GM19240 (cell line): Measurements from ENCODE around the gene AXIN2.
"Not testable (repeated sequence)": the region's sequence is repeated elsewhere in the genome, so short reads cannot be mapped to it uniquely, and the experiment has no call there.

Experiments used
- DNase-seq: peaks from one replicate; pipeline ENCODE4 v3.0.0; 2011; ENCODE audit warnings: low spot score; ENCODE audit not compliant: insufficient read length

AXIN2 gene

DNA sequence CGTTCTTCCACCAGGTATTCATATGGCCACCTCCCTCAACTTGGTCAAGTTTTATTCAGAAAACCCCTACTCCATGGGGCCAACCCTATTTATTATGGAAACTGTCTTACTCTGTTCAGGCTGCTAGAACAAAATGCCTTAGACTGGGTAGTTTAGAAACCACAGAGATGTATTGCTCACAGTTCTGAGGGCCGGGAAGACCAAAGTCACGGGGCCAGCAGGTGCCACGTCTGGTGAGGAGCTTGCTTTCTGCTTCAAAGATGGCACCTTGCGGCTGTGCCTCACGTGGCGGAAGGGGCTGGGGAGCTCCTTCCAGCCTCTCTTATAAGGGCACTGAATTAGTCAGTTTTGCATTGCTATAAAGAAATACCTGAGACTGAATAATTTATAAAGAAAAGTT lies 74.3 kb downstream of the AXIN2 start:
- no peak for DNase-seq

DNA sequence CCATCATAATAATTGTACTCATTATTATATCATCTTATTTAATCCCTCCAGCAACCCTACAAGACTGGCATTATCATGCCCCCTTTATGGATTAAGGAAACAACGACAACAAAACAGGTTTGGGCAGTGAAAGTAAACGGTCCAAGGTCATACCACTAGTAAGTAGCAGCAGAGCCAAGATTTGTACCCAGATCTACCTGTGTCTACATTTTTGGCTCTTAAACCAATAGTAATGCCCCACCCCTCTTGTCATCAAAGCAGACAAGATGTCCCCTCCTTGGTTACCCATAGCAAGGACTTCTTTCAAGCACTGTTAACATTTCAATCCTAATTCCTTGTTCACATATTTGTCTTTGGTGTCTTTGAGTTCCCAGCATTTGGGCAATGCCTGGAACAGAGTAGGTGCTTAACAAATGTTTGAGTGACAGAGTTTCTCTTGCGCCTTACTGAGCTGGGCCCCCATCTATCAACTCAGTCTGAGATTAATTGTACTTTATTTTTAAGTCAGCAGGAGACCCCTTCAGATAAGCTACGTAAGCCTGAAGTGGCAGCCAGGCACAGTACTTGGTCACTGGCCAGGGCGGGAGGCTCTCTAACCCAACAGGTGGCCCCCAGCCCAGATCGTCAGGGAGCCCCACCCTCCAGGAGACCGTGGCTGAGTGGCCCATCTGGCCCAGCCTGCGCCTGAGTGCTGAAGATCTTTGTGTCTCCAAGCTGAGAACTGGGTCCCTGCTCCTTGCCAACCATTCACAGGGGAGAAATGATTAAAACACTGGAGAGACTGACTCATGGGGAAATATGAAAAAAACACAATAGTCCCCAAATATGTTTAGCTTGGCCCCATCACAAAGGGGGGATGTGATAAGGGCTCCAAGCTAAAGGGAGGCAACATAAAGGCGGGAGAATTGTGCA lies 75.8 kb downstream of the AXIN2 start:
- DNase-seq: no peak

DNA sequence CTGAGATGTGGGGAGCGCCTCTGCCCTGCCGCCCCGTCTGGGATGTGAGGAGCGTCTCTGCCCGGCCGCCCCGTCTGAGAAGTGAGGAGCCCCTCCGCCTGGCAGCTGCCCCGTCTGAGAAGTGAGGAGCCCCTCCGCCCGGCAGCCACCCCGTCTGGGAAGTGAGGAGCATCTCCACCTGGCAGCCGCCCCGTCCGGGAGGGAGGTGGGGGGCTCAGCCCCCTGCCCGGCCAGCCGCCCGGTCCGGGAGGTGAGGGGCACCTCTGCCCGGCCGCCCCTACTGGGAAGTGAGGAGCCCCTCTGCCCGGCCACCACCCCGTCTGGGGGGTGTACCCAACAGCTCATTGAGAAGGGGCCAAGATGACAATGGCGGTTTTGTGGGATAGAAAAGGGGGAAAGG lies 77.0 kb downstream of the AXIN2 start:
- not testable (repeated sequence) for DNase-seq

DNA sequence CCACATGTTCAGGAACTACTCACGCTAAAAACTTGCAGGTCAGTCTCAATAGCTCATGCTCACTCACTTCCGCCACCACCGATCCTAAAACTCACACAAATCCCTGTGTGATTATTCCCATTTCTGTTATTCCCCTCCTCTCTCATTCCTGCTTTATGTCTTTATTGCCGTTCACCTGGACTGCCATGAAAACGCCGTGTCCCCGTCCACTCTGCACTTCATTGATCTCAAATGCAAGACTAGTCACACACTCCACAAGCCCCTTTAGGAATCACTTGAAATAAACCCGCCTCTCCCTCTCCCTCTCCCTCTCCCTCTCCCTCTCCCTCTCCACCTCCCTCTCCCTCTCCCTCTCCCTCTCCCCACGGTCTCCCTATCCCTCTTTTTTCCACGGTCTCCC lies 78.0 kb downstream of the AXIN2 start:
- DNase-seq: no peak

DNA sequence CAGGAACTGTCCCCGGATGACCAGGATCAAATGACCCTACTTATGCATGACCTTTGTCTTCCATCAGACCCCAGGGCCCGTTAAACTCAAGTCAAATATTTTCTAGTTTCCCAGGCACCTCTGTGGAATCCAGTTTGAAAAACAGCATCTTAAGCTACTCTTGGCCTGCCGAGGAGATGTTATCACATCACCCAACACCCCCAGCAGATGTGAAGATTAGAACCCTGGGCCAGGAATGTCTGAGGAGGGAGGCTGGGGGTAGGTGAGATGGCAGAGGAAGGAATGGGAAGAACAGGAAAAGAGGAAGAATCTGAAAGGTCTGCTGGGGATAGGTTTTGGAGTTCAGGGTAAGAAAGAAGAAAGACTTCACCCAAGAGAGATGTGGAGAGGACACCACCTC lies 79.2 kb downstream of the AXIN2 start:
- no peak for DNase-seq

DNA sequence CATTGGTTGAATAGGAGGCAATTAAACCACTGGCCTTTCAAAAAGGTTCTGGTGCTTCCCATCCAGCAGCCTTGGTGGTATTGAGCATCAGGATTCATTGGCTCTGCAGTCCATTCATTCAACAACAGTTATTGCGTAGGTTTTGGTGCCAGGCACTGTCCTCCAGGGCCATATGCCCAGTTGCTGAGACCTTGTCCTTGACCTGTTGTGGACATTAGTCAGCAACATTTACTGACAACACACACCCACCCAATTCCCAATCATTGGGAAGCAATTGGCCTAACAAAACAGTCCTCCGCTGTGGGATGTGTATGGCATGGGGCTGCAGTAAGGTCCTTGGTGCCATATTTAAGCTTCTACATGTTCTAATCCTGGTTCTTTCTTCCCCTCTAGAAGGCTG lies 82.2 kb downstream of the AXIN2 start:
- DNase-seq: no peak
